NB4 (cell line): Measurements from ENCODE around the gene GATA5.

Experiments
- DNase-seq: peaks from one replicate; pipeline ENCODE4 v3.0.0; 2010; ENCODE audit warnings: low read depth
- H3K4me3 ChIP-seq: one replicate; pipeline ENCODE4 v1.5.1; 2011; ENCODE audit warnings: mild to moderate bottlenecking, low read depth, low read length, moderate library complexity
- MYC ChIP-seq: IDR thresholded peaks from 2 replicates; pipeline ENCODE4 v1.6.1; 2011; ENCODE audit warnings: low read depth, low read length
- POLR2A ChIP-seq: IDR thresholded peaks from 2 replicates; pipeline ENCODE4 v1.6.1; 2011; ENCODE audit warnings: mild to moderate bottlenecking; ENCODE audit not compliant: insufficient read length; ENCODE audit errors: extremely low read depth
- TF ChIP-seq, protein P1 (sequence below): IDR thresholded peaks from 2 replicates; pipeline ENCODE4 v1.6.1; 2011; ENCODE audit warnings: low read depth, low read length
- TF ChIP-seq, protein P2 (sequence below): IDR thresholded peaks from one replicate; pipeline ENCODE4 v1.5.1; 2012; ENCODE audit warnings: low read depth, low read length

GATA5 gene

DNA sequence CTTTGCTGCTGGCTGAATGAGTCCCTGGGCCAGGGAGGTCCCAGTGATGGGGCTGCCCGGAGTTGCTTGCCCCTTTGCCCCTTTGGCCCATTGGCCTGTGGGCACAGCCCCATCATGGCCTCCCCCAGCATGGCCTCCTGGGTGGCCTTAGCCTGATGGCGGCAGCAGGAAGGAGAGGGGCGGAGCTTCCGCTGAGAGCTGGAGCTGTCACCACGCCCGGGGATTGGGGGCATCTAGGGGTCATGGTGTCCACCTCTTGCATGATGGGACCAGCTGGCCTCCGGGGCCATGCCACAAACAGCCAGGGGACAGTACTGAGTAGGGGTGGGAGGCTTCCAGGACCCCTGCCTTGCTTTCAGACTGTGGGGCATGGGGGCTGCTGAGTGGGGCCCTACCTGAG is 31.5 kb upstream of the GATA5 start:
- TF ChIP-seq POLR2A = no peak
- TF ChIP-seq, protein P1, sequence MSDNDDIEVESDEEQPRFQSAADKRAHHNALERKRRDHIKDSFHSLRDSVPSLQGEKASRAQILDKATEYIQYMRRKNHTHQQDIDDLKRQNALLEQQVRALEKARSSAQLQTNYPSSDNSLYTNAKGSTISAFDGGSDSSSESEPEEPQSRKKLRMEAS = no peak
- no peak overlapping the region for H3K4me3 ChIP-seq
- no peak for DNase-seq

DNA sequence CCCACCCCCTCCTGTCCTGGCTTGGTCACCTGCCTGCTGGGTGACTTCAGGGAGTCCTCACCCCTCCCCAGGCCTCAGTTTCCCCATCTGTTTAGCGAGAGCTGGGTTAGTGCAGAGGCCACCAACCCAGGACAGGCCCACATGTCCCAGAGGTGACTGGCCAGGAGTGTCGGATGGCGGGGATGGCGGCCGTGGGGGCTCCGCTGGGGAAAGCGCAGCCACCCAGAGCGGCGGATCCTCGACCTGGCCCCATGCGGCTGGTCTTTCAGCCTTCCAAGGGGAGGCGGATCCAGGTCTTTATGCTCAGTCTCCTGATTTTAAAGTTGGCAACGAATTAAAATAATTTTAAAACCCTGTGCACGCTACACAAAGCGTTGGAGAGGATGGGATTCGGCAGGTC is 31.0 kb upstream of the GATA5 start:
- TF ChIP-seq MYC (no peak), POLR2A (no peak)
- TF ChIP-seq, protein P1 = no peak
- TF ChIP-seq, protein P2, sequence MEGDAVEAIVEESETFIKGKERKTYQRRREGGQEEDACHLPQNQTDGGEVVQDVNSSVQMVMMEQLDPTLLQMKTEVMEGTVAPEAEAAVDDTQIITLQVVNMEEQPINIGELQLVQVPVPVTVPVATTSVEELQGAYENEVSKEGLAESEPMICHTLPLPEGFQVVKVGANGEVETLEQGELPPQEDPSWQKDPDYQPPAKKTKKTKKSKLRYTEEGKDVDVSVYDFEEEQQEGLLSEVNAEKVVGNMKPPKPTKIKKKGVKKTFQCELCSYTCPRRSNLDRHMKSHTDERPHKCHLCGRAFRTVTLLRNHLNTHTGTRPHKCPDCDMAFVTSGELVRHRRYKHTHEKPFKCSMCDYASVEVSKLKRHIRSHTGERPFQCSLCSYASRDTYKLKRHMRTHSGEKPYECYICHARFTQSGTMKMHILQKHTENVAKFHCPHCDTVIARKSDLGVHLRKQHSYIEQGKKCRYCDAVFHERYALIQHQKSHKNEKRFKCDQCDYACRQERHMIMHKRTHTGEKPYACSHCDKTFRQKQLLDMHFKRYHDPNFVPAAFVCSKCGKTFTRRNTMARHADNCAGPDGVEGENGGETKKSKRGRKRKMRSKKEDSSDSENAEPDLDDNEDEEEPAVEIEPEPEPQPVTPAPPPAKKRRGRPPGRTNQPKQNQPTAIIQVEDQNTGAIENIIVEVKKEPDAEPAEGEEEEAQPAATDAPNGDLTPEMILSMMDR = no peak
- no peak overlapping the region for H3K4me3 ChIP-seq
- DNase-seq = no peak

DNA sequence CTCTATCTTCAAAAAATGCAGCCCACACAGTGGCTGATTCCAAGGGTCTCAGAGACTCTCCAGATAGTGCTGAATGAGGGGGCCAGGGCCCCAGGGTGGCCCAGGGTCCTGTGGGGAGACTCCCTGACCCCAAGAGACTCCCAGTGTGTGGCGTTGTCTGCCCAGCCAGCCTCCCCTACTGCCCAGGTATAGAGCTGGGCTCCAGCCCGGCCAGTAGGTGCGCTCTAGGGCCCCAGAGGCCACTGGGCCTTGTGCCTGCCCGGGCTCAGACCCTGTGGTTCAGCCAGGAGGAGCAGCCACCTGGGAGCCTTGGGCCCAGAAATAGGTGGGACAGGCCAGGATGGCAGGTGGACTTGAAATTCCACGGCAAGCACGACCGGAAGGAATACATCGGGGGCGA is 30.3 kb upstream of the GATA5 start:
- TF ChIP-seq MYC (no peak), POLR2A (no peak)
- TF ChIP-seq, protein P2 = no peak
- TF ChIP-seq, protein P1 = no peak
- H3K4me3 ChIP-seq = no peak overlapping the region
- no peak for DNase-seq

DNA sequence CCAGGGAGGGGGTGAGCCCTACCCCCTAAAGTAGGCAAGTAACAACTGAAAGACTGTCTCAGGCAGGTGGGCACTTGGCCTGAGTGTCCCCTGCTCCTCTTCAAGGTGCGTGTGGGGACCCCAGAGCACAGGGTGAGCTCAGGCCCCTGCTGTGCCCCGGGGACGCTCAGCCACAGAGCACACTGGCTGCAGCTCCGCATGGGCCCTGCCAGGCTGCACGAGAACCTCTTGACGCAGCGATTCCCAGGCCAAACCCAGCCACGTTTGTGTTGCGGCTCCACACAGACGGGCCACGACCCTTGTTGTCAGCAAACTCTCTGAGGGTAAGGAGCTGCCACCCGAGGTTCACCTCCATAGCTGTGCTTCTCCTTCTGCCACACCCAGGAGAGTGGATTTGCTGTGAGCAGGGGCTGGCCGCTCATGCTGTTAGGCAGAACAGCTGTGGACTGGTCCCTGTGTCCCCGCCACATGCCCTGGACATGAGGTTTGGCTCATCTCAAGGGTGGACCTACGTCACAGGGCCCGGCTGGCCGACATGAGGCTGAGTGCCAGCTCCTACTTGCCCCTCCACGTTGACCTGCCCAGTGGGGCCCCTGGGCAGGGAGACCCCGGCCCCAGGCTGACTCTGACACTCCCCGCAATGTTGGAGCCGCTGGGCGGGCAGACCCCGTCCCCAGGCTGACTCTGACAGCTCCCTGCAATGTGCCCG is 29.7 kb upstream of the GATA5 start:
- TF ChIP-seq POLR2A (no peak), MYC (no peak)
- TF ChIP-seq, protein P2 = no peak
- TF ChIP-seq, protein P1 = no peak
- H3K4me3 ChIP-seq = no peak overlapping the region

DNA sequence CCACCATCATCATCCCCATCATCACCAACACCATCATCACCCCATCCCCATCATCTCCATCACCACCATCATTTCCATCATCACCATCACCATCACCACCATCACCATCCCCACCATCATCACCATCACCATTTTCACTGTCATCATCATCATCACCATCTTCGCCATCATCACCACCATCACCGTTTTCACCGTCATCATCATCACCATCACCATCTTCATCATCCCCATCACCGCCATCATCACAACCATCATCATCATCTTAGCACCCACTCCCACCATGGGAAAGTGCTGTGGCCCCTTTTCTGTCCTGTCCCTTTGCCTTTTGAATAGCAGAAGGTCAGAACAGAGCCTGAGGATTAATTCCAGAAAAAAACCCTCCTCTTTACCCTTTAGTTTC is 28.5 kb upstream of the GATA5 start:
- no peak for DNase-seq
- TF ChIP-seq POLR2A (no peak), MYC (no peak)
- TF ChIP-seq, protein P2 = no peak
- no peak overlapping the region for H3K4me3 ChIP-seq

More for the DNA sequence above, 29.7 kb upstream of the GATA5 start:
- no peak for DNase-seq

DNA sequence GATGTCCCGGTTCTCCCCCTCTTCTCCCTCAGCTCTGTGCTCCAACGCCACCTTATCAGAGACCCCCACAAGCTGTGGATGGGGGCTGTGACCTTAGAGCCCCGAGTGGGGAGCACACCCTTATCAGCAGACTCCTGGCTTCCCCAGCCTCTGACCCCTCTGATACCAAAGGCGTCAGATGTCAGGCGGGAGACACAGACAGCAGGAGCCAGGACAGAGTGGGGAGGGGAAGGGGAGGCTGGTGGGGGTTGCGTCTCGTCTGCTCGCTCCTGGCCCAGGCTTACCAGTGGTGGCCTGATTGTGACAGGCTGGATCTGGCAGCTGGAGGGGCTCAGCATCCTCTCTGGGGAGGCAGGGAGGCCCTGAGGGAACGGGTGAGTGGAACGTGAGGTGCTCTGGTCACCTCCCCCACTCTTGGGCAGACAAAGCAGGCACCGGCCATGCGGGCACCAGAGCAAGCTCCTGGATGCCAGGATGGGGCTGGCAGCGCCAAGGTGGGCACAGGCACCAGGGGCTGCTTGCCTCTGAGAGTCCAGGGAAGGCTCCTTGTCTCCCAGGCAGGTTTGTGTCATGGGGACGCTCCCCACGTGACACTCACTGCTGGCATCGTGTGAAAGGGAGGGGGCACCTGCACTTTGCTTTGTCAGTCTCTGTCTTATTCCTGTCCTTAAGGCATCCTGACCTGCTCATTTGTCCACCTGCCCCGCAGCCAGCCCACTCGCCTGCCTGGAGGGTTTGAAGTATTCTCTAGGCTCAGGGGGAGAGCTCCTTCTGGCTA is 27.8 kb upstream of the GATA5 start:
- TF ChIP-seq POLR2A (no peak), MYC (no peak)
- TF ChIP-seq, protein P1 = no peak
- TF ChIP-seq, protein P2 = no peak
- H3K4me3 ChIP-seq = no peak overlapping the region
- no peak for DNase-seq
